IPS-20b (cell line): ENCODE measurements around the gene CHPF.

Source experiments
- H3K27ac ChIP-seq: one replicate; pipeline ENCODE4 v1.5.1; 2013; ENCODE audit warnings: low read length
- H3K27me3 ChIP-seq: 2 replicates; pipeline ENCODE4 v1.6.1; 2013; ENCODE audit warnings: mild to moderate bottlenecking, low read length, inconsistent platforms; ENCODE audit not compliant: insufficient read depth
- H3K36me3 ChIP-seq: 2 replicates; pipeline ENCODE4 v1.6.1; 2013; ENCODE audit warnings: low read depth, mild to moderate bottlenecking, inconsistent platforms, low read length, moderate library complexity; ENCODE audit not compliant: insufficient read depth
- H3K4me1 ChIP-seq: 2 replicates; pipeline ENCODE4 v1.6.1; 2013; ENCODE audit warnings: mild to moderate bottlenecking, control low read depth, inconsistent platforms, low read length, moderate library complexity; ENCODE audit not compliant: insufficient read depth
- H3K4me3 ChIP-seq: 2 replicates; pipeline ENCODE4 v1.5.1; 2013; ENCODE audit warnings: mild to moderate bottlenecking, low read length, inconsistent platforms
- H3K9ac ChIP-seq: 2 replicates; pipeline ENCODE4 v1.6.1; 2013; ENCODE audit warnings: low read depth, mild to moderate bottlenecking, inconsistent platforms, low read length, moderate library complexity
- H3K9me3 ChIP-seq: 2 replicates; pipeline ENCODE4 v1.6.1; 2013; ENCODE audit warnings: mild to moderate bottlenecking, low read depth, low read length, inconsistent platforms; ENCODE audit not compliant: insufficient read depth

Gene CHPF

DNA sequence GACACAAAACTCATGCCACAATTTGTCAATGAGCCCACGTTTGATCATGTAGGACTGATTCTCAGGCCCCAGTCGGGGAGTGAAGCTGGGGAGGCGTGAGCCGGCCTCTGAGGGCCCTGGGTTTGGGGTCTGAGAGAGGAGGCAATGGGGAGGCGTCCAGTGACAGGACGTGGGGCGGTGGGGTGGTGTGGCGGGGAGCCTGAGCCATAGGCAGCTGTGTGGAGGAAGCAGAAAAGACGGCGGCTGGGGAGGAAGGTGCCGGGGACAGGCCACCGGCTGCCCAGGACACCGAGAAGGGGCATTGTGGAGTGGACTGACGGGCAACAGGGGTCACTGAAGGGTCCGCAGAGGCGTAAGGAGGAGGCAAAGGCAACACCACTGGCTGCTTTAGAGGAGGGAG, 7.2 kb downstream of the CHPF start:
- H3K27me3 ChIP-seq, result no peaks in the 10 kb centered on the region
- H3K36me3 ChIP-seq, result peaks cover 11% of the 10 kb centered on the region
- H3K9ac ChIP-seq, result no peak overlapping the region
- H3K4me1 ChIP-seq, result peaks cover 14% of the 10 kb centered on the region; the same call in 1 of the 2 replicates
- H3K27ac ChIP-seq, result no peak overlapping the region
- no peaks in the 10 kb centered on the region for H3K9me3 ChIP-seq
- H3K4me3 ChIP-seq, result no peak overlapping the region

DNA sequence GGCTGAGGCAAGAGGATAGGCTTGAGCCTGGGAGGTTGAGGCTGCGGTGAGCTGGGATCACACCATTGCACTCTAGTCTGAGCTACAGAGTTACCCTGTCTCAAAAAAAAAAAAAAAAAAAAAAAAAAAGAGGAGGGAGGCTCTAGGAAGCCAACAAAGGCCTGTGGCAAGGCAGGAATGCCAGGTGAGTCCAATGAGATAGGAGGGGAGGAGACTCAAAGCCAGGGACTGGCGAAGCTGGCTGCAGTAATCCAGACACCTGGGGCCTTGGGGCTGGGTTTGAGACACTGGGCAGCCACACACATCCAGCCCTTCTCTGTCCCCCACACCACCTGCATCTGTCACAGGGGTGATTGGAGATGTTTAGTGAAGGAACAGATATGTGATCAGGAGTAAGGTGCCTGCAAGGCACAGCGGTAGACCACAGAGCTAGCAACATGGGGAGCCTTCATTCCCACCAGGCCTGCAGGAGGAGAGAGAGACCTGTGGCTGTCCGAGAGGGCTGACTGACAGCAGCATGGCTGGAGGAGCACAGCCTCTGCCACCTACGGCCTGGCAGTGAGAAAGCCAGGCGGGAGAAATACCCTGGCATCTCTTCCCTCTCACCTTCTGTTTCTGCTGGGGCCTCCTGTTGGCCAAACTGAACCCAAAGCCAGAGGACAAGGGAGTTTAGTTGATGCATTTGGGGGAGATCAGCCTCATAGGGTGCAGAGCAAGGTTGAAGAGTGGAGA, 9.5 kb downstream of the CHPF start:
- Histone ChIP-seq H3K27ac (no peak overlapping the region), H3K4me1 (peaks cover 14% of the 10 kb centered on the region; the same call in 1 of the 2 replicates), H3K27me3 (peaks cover 14% of the 10 kb centered on the region), H3K36me3 (no peaks in the 10 kb centered on the region; the same call in 1 of the 2 replicates), H3K9ac (no peak overlapping the region), H3K9me3 (no peaks in the 10 kb centered on the region), H3K4me3 (no peak overlapping the region)

DNA sequence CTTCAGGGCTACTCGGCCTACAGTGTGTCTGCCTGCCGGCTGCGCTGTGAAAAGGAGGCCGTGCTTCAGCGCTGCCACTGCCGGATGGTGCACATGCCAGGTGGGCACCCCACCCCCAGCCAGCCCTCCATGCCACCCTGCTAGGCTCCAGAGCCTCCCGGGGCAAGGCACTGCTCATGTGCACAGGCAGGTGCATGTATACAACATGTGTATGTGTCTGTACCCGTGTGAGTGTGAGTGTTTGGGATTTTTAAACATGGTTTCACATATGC, 11.3 kb downstream of the CHPF start:
- Histone ChIP-seq H3K9ac (no peak overlapping the region), H3K27ac (no peak overlapping the region), H3K27me3 (peaks cover 27% of the 10 kb centered on the region), H3K36me3 (no peaks in the 10 kb centered on the region), H3K9me3 (no peaks in the 10 kb centered on the region), H3K4me3 (no peak overlapping the region), H3K4me1 (peaks cover under 1% of the 10 kb centered on the region; the same call in 1 of the 2 replicates)

DNA sequence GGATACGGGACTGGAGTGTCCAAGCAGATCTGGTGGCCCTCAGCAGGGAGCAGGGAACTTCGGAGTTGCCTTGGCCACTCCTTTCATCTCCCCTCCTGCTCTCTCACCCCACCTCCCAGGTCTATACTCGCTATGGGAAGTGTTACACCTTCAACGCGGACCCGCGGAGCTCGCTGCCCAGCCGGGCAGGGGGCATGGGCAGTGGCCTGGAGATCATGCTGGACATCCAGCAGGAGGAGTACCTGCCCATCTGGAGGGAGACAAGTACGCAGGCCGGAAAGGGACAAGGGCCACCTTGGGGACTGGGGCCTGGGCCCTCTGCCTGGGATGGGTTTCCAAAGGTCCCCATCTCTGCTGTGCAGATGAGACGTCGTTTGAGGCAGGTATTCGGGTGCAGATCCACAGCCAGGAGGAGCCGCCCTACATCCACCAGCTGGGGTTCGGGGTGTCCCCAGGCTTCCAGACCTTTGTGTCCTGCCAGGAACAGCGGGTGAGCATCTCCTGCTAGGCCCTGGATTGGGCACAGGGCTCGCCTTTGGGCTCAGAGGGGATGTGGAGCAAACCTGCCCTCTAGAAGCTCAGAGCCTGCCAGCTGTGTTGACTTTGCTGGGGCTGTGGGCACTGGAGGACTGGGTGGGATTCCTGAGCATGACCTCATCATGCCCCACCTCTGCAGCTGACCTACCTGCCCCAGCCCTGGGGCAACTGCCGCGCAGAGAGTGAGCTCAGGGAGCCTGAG, 11.8 kb downstream of the CHPF start:
- Histone ChIP-seq H3K4me3 (no peak overlapping the region), H3K9ac (no peak overlapping the region), H3K9me3 (no peaks in the 10 kb centered on the region), H3K36me3 (no peaks in the 10 kb centered on the region), H3K27me3 (peaks cover 30% of the 10 kb centered on the region), H3K4me1 (no peaks in the 10 kb centered on the region; the same call in 1 of the 2 replicates), H3K27ac (no peak overlapping the region)

DNA sequence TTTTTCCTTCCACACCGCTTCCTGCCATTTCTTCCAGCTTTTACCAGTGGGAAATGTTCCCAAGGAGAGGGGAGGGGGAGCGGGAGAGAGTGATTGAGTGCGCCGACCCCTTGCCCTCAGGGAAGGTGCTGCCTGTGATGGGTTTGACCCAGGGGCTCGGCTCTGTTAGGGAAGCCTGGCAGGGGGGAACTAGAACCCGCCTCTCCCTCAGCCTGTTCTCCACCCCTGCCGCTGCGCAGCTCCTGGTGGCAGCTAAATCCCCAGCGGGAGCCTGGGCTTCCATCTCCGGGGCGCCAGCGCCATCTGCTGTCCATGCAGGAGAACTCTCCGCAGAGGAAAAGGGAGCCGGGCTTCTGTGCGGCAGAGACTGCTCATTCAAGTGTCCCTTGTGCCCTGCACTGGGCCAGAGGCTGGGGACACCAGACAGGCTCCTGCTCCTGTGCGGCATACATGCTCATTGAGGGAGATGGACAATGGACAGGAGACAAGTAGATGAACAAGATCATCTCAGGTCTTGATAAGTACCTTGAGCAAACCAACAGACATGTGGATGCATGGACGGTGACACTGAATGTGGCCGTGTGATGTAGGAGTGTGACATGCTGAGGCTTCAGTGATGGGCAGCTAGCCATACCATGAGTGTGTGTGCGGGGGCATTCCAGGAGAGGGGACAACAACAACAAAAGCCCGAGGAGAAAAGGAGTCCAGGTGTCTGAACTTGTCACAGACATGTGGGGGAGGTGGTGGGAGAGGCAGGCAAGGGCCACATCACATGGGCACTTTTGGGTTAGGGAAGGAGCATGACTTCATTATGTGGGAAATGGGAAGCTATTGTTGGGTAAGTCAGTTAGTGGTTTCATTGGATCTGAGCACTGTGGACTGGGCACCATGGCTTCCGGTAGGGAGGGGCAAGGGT, 13.3 kb downstream of the CHPF start:
- H3K9ac ChIP-seq, result no peak overlapping the region
- H3K27ac ChIP-seq, result no peak overlapping the region
- H3K9me3 ChIP-seq, result no peaks in the 10 kb centered on the region
- H3K4me1 ChIP-seq, result peaks cover 4% of the 10 kb centered on the region; the same call in 1 of the 2 replicates
- H3K27me3 ChIP-seq, result peaks cover 43% of the 10 kb centered on the region
- H3K36me3 ChIP-seq, result no peaks in the 10 kb centered on the region
- peak overlapping the region; percentile 62; the same call in 1 of the 2 replicates for H3K4me3 ChIP-seq

DNA sequence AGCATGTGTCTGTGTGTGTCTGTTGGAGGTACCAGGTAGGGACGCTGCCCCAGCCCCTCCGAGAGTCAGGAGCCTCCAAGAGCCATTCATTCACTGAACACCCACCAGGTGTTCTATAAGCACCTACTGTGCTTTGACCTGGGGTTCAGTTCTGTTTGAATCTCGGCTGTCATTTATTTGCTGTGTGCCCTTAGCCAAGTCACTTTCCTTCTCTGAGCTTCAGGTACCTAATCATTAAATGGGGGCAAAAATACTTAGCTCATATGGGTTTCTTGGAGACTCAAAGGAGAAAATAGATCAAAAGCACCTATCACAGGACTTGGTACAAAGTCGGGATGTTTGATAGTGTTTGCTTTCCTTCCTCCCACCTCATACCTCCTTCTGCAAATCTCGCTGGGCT, 16.1 kb downstream of the CHPF start:
- Histone ChIP-seq H3K27me3 (peaks cover 68% of the 10 kb centered on the region), H3K4me1 (peaks cover 10% of the 10 kb centered on the region; the same call in 1 of the 2 replicates), H3K36me3 (no peaks in the 10 kb centered on the region)

DNA sequence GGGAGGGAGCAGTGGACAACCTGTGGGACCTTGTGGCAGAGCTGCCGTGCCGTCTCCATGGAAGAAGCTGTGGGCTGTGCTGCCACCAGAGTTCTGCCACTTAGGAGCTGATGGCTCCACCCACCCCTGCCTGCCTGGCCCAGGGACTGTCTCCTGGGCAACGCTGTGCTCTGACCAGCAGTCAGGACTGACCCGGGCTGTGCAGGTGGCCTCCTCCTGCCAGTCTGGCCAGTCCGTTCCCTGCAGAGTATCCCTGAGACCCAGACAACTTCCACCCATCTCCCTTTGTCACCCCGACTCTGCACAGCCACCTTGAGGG, 16.6 kb downstream of the CHPF start:
- H3K27ac ChIP-seq, result no peak overlapping the region
- H3K27me3 ChIP-seq, result peaks cover 68% of the 10 kb centered on the region
- no peak overlapping the region for H3K9ac ChIP-seq
- no peak overlapping the region for H3K4me3 ChIP-seq
- no peaks in the 10 kb centered on the region for H3K9me3 ChIP-seq
- no peaks in the 10 kb centered on the region for H3K36me3 ChIP-seq
- peaks cover 11% of the 10 kb centered on the region; the same call in 1 of the 2 replicates for H3K4me1 ChIP-seq

More for the DNA sequence above, 16.1 kb downstream of the CHPF start:
- H3K9me3 ChIP-seq, result no peaks in the 10 kb centered on the region
- no peak overlapping the region for H3K4me3 ChIP-seq
- H3K9ac ChIP-seq, result no peak overlapping the region
- H3K27ac ChIP-seq, result no peak overlapping the region

DNA sequence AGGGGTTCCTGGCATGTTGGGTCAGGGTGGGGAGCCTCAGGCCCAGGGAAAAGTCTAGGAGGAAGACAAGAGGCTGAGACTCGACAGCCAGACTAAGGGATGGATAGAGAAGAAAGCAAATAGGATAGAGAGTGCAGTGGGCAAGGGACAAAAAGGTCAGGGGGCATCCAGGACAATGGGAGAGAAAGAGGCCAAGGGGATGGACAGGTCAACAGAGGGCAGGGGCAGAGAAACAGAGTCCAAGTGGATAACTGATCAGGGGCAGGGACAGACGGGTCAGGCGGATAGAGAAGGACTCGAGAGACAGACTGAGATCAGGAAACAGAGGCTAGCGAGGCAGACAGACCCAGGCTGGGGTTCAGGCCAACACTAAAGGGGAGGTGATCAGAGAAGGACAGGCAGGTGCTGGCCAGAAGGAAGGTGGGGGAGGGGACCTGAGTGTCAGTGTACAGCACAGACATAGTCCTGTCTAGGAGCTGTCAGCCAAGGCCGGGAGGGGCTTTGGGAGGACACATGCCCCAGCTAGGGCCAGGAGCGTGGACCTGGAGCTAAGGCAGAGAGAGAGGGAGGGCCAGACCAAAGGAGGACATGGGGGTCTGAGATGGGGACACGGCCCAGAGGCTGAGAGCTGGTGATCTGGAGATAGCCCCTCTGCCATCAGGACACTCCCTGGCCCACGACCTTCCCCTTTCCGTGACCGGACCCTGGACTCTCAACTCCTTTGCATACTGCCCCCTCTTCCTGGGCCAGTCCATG, 17.1 kb downstream of the CHPF start:
- no peaks in the 10 kb centered on the region for H3K9me3 ChIP-seq
- no peak overlapping the region for H3K4me3 ChIP-seq
- H3K4me1 ChIP-seq, result peaks cover 16% of the 10 kb centered on the region; the same call in 1 of the 2 replicates
- H3K27me3 ChIP-seq, result peaks cover 68% of the 10 kb centered on the region
- no peak overlapping the region for H3K9ac ChIP-seq
- H3K36me3 ChIP-seq, result no peaks in the 10 kb centered on the region
- H3K27ac ChIP-seq, result no peak overlapping the region

DNA sequence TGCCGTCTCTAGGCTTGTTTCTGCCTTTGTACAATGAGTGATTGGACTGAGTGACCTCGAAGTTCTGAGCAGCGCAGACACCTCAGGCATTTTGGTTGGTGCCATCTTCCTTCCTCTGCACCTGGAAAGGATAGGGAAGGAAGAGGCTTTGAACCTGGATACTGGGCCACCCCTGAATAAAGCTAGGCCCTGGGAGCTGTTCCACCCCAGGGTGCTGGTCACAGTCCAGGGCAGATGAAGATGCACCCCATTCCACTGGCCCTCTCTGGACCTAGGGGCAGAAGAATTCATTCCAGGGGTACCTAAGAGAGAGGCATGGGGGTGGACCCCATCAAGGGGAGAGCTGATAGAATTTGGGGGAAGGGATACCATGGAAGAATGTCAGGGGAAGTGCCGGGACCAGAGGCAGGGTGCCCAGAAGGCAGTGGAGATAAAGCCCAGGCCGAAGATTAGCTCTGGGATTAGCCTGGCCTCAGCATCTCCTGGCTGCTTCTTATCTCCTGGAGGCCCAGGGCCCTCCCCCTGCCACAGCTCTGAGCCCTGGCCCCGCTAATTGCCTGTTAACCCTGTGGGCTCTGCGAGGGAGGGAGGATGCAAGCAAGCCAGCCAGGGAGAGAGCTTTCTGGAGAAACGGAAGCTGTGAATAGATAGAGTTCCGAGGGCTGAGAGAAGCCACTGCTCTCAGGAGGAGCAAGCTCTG, 17.9 kb downstream of the CHPF start:
- no peak overlapping the region for H3K9ac ChIP-seq
- H3K27me3 ChIP-seq, result peaks cover 68% of the 10 kb centered on the region
- no peak overlapping the region for H3K4me3 ChIP-seq
- H3K27ac ChIP-seq, result no peak overlapping the region
- H3K36me3 ChIP-seq, result no peaks in the 10 kb centered on the region
- no peaks in the 10 kb centered on the region for H3K9me3 ChIP-seq
- H3K4me1 ChIP-seq, result peaks cover 16% of the 10 kb centered on the region; the same call in 1 of the 2 replicates

DNA sequence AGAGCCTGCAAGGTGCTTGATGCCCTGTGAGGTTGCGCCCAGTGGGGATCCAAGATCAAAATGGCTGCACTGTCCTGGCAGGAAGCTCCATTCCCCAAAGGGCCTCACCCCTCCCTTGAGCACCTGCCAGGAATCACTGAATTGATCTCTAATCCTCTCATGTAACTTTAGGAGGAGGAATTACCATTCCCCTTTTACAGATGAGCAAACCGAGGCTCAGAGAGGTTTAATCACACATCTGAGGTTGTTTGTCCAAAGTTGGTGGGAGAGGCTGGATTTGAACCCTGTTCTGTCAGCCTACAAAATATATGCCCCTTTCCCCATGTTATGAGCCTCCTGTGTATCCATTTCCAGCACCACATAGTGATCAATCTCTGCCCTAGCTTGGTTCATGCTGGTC, 18.8 kb downstream of the CHPF start:
- peaks cover 61% of the 10 kb centered on the region for H3K27me3 ChIP-seq
- no peaks in the 10 kb centered on the region for H3K36me3 ChIP-seq
- H3K9ac ChIP-seq, result no peak overlapping the region
- no peak overlapping the region for H3K27ac ChIP-seq
- peaks cover 16% of the 10 kb centered on the region; the same call in 1 of the 2 replicates for H3K4me1 ChIP-seq
- H3K4me3 ChIP-seq, result no peak overlapping the region
- H3K9me3 ChIP-seq, result no peaks in the 10 kb centered on the region
